HG03060 (cell line): Measurements from ENCODE around the gene COX5B.
A peak's percentile ranks its signal among the peaks of the same experiment; 100 is the strongest.

Source experiments
- ATAC-seq: cut with Tn5 transposase; IDR thresholded peaks from one replicate; pipeline ENCODE4 v1.9.1; 2021; ENCODE audit warnings: low read depth, moderate number of reproducible peaks; ENCODE audit not compliant: unreplicated experiment

Gene COX5B

GRCh38 chr2:97653874-97654273 is 8.0 kb downstream of the COX5B start:
- no peak for ATAC-seq

DNA sequence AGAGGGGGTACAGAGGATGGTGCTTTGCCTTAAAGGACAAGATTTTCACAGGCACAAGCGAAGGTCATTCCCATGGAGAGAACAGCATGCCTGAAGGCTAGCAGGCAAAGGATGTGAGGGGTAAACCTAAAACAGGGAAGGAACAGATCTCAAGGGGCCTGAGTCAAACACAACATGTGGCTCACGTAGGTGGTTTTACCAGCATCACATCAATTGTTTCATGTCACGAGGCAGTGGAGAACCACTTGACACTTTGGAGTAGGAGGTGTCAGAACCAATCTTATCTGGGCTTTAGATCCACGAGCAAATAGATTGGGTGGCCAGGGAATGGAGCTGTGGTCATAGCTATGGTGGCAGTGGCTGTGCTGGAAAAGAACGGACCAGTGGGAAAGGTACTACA is 8.4 kb downstream of the COX5B start:
- no peak for ATAC-seq

GRCh38 chr2:97654791-97655190 is 8.9 kb downstream of the COX5B start:
- no peak for ATAC-seq

GRCh38 chr2:97656129-97656755 is 10.4 kb downstream of the COX5B start:
- no peak for ATAC-seq

DNA sequence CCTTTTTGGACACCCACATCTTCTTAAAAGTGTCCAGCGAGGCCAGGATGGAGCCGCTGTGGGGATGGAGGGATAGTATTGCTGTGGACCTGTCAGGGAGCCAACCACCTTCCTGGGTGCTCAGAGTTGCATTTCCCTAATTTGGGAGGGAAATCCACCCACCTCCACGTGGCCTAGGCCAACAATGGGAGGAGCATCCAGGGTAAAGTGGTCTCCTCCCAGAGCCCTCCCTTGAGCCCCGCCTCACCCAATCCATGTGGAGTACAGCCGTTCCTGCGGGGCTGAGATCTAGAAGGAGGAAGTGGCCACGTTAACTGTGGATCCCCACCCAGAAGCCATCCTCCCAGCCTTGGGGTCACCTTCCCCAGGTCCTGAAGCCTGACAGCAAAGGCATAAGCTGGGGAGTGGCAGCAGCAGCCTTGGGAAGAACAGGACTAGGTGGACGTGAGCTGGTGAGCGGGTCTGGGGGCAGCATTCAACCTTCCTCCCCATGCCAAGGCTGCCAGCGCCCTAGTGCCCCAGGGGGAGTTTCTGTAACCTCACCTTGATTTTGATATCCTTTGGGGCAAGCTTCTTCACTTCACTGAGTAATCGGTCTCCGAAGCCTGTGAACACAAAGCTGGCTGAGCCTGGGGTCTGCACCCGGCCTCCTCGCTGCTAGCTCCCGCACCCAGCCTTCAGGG is 11.2 kb downstream of the COX5B start:
- no peak for ATAC-seq

GRCh38 chr2:97657986-97658690 is 12.3 kb downstream of the COX5B start:
- no peak for ATAC-seq

DNA sequence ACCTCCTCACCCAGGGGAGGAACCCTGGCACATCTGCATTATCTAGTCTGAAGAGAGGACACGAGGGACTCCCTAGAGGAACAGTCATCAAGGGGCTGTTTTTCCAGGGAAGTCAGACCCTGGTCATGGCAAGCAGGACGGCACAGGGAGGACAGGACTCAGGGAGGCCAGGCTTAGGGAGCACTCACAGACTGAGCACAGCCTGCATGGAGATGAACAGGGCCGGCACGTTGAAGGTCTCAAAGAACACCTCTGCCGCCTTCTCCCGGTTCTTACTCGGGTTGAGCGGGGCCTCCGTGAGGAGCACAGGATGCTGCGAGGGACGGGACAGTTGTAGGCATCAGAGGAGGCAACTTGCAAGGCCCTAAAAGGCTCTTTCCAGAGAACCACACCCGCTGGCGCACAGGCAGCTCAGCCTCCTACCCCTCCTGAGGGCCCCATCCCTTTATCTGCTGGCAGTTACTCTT is 12.9 kb downstream of the COX5B start:
- no peak for ATAC-seq

DNA sequence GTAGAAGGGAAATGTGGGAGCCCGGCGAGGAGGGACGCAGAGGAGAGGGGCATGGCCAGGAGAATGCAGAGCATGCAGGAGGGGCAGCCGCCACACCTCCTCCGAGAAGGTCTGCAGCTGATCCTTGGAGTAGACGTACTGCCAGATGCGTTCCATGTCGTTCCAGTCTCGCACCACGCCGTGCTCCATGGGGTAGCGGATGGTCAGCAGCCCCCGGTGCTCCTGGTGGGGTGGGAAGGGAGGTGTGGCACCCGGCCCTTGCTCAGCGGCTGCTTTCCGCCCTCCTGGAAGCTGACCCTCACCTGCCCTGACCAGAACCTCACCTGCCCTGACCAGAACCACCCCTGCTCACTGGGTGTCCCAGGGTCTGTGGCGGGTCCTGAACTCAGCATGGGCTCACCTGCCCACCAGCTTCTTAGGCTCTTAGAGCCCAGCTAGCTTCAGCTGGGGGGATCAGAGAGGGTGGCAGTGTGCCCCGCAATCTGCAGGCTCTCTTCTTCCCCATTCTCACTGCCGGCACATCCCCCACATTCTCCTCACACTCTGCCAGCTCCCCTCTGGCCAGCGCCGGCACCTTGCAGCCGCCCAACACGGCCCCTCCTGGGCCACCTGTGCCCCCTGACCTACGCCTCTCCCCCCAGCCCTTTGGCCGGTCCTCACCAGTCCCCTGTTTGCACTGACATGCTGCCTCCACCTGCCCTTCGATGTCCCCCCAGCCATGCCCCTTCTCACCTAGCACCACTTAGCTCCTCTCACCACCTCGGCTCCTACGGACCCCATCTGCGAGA is 13.6 kb downstream of the COX5B start:
- ATAC-seq: no peak

DNA sequence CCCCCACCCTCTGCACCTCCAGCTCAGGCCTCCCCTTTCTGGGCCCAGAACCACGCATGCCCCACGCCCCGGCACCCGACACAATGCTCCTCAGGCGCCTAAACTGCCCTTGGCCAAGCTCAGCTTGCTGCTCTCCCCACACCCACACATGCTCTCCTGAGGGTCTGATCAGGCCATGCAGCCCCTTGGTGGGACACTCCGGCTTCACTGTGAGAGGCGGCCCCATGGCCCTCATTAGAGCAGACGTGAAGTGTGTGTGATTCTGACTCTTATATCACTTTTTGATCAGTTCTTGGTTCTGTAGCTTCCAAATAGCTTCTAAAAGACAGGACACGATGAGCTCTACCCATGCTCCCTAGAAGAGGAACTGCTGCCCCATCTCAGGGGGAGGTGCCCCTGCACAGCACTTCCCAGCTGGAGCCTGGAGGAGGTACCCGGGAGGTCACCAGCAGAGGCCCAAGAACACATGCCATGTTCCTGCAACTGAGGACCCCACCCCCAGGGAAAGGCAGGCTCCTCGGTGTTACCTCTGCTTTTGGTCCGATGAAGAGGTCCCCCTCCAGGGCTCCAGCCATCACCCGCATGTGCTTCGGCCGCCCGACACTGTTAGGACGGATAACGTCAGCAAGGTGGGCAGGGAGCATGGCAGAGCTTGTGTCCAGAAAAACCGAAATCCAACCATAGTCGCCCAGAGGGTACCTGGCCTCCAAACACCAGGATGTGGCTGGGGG is 14.3 kb downstream of the COX5B start:
- ATAC-seq: no peak

DNA sequence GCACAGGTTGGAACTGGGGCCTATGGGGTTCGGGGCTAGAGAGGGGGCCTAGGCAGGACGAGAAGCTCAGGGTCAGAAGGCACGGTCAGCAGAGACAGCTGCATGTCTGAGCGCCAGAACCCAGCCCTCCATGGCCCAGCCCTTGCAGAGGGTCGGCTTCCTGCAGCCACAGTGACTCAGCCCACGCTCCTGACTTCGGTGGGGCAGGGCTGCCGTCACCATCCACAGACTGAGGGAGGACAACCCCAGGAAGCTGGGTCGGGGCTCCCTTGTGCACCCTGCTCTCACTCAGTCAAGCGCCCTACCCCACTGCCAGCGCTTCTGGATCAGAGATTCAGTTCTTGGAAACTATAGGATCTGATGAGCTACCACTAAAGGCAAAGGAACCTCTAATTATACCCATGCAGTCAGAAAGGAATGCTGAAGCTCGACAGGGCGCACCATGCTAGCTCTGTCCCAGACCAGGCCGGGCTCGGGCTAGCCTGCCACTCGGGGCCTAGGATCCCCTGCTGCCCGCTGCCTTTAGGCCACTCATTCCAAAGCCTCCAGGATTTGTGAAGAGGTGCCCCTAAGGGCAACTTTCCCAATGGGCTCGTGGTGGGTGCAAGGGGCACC is 15.0 kb downstream of the COX5B start:
- no peak for ATAC-seq

DNA sequence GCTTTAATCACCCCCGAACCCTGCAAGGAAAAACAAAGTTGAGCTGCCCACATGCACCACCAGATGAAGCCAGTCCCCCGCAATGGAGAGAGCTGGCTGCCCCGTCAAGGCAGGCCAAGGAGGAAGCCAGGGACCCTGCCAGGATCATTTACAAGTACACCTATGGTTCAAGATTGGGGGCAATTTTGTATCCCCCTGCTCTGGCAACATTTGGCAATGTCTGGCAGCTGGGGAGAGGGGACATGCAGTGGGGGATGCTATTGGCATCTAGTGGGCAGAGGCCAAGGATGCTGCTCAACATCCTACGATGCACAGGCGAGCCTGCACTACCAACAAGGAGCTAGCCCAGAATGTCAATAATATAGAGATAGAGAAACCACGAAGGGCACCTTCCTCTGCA is 16.1 kb downstream of the COX5B start:
- no peak for ATAC-seq

DNA sequence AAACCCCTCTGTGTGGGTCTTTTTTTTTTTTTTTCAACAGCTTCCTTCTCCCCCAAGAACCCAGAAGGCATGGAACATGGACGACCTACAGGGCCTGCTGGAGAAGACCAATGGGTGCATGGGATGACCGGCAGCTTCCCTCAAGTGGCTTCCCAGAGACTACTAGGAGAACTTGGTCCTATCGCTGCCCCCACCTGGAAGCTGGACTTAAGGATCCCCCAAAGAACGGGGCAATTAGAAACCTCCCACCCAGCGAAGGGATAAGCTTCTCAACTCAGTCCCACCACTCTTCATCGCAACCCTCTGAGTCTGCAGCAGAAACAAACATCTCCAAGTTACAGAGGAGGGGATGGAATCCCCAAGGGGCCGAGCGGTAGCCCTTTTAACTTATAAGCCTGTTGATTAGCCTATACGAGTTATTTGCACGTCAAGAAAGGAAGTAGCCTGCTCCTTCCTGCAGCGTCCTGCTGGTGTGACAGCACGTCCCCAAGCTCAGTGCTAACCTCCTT is 16.6 kb downstream of the COX5B start:
- no peak for ATAC-seq

DNA sequence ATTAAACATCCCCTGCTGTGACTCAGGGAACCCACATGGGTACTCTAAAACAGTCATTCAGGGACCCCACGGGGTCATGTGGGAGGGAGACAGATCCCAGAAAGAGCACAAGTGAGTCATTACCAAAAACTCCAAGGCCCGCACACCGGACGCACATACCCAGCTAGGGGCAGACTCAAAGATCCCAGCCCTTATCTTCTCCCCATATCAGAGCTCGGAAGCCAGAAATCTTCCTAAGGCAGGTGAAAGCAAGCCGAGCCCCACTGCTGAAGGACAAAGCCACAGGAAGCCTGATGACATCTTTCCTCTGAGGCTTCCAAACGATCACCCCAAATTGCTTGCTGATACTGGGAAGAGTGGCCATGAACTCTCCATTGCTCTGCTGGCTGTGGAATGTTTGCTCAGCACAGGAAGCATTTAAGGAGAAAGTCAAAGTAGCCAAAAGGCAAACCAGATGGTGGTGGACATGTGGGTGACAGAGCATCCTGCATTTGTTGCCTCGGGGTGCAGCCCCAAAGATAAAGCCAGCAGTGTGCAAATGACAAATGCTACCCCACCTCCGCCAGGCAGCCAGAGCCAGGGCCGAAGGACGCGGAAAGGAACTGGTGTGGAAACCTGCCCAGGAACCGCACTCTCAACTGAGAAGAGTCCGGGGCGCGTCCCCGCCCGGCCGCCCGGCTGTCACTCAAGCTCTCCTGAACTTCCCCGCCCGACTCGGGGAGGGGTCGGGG is 17.2 kb downstream of the COX5B start:
- ATAC-seq: peak; percentile 23

- ATAC-seq: no peak
Observed at GRCh38 chr2:97663626-97663961, 17.7 kb downstream of the COX5B start.

DNA sequence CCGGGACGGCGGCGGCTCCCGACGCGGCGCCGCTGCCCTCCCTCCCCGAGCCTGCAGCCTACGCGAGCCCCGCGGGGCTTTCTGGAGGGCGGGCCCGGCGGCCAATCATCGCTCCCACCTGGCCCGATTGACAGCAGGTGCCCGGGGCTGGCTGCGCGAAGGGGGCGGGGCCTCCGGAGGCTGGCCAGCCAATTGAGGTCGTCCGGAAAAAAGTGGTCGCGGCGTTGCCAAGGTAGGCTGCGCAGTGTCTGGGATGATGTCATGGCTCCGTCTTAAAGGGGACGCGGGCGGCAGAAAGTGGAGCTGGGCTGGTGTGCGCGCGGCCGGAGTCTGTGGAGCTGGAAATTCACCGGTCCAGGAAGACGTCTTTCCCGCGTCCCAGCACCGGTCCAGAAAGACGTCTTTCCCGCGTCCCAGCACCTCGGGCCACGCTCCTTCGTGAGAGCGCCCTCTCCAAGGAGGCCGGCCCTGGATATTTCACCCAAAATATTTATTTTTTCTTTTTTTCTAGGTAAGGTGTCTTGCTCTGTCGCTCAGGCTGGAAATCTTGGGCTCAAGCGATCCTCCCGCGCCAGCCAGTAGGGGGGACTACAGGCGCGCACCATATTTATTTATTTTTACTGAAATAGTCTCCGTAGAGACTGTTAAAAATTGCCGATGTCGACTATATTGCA is 18.2 kb downstream of the COX5B start, which contains the start of gene ACTR1B:
ACTR1B (minus strand) TSS at position 83 of the 674 bp plus-strand sequence. CDS start 154 bp downstream, outside the sequence.
- peak; percentile 81 for ATAC-seq

DNA sequence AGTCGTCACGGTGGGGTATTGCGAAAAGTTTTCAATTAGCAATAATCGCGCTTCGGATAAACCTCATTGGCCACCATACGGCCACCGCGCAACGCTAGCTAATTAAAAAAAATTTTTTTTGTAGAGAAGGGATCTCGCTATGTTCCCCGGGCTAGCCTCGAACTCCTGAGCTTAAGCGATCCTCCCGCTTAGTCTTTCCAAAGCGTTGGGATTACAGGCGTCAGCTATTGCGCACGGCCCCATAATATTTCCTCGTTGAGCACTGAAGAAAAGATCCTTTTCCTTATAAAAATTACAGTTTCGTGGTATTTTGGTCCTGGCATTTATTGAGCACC is 18.7 kb downstream of the COX5B start:
- ATAC-seq: no peak

DNA sequence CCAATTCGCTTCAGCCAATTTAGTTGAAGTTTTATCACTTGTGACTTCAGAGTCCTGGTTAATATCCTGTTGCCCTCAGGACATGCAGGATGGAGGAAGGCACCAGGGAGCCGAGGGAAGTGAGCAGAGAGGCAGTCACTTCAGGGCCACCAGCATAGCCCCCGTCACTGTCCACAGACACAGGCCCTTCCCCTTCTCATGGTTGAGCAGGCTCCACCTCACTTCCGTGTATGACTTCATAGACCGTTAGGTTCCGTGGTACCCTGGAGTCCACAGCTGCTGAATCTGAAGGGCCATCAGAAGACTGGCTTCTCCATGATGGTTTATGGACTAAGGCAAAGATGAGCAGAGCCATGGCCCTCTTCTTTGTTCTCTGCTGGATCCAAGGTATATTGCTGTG is 23.6 kb downstream of the COX5B start, which contains the start of gene C2orf92:
C2orf92 (plus strand) TSS at position 266 of the 400 bp plus-strand sequence; CDS start at position 342, 76 bp downstream.
- ATAC-seq: no peak

- ATAC-seq: no peak
Observed at GRCh38 chr2:97670471-97670870, 24.6 kb downstream of the COX5B start.
